NB4 (cell line): ENCODE results near the gene SCRN1.

Source experiments
- DNase-seq: peaks from one replicate; pipeline ENCODE4 v3.0.0; 2010; ENCODE audit warnings: low read depth
- H3K4me3 ChIP-seq: one replicate; pipeline ENCODE4 v1.5.1; 2011; ENCODE audit warnings: mild to moderate bottlenecking, low read depth, low read length, moderate library complexity
- MAX ChIP-seq: IDR thresholded peaks from 2 replicates; pipeline ENCODE4 v1.6.1; 2011; ENCODE audit warnings: low read depth, low read length
- MYC ChIP-seq: IDR thresholded peaks from 2 replicates; pipeline ENCODE4 v1.6.1; 2011; ENCODE audit warnings: low read depth, low read length
- POLR2A ChIP-seq: IDR thresholded peaks from 2 replicates; pipeline ENCODE4 v1.6.1; 2011; ENCODE audit warnings: mild to moderate bottlenecking; ENCODE audit not compliant: insufficient read length; ENCODE audit errors: extremely low read depth
- TF ChIP-seq, protein P1 (sequence below): IDR thresholded peaks from one replicate; pipeline ENCODE4 v1.5.1; 2012; ENCODE audit warnings: low read depth, low read length

Gene SCRN1

DNA sequence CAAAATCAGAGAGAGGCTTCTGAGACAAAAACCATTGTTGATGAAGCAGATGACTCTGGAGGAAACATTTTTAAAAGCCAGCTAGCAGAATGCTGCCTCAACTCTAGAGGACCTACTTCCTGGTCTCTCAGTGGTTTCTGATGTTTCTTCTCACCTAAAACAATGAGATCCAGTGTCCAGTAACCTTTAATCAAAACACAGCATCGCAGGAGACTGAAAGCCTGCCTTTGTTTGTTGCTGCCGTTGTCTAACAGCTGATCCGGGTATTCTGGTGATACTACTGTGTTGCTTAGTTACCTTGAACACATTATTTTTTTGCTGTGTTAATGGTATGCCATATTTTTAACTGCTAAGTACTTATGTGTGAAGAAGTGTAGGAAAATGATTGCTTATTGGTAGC lies 112.4 kb downstream of the SCRN1 start:
- DNase-seq: no peak
- no peak overlapping the region for H3K4me3 ChIP-seq
- TF ChIP-seq MYC (no peak), MAX (no peak), POLR2A (no peak)
- TF ChIP-seq, protein P1, sequence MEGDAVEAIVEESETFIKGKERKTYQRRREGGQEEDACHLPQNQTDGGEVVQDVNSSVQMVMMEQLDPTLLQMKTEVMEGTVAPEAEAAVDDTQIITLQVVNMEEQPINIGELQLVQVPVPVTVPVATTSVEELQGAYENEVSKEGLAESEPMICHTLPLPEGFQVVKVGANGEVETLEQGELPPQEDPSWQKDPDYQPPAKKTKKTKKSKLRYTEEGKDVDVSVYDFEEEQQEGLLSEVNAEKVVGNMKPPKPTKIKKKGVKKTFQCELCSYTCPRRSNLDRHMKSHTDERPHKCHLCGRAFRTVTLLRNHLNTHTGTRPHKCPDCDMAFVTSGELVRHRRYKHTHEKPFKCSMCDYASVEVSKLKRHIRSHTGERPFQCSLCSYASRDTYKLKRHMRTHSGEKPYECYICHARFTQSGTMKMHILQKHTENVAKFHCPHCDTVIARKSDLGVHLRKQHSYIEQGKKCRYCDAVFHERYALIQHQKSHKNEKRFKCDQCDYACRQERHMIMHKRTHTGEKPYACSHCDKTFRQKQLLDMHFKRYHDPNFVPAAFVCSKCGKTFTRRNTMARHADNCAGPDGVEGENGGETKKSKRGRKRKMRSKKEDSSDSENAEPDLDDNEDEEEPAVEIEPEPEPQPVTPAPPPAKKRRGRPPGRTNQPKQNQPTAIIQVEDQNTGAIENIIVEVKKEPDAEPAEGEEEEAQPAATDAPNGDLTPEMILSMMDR: no peak

- DNase-seq: no peak
- TF ChIP-seq, protein P1: no peak
- TF ChIP-seq MAX (no peak), POLR2A (no peak), MYC (no peak)
- no peak overlapping the region for H3K4me3 ChIP-seq
Measured at GRCh38 chr7:29875741-29876140, 113.9 kb downstream of the SCRN1 start.

GRCh38 chr7:29873644-29874294 lies 115.8 kb downstream of the SCRN1 start:
- DNase-seq: no peak
- no peak overlapping the region for H3K4me3 ChIP-seq
- TF ChIP-seq, protein P1: no peak
- TF ChIP-seq MYC (no peak), MAX (no peak), POLR2A (no peak)

GRCh38 chr7:29871787-29872398 lies 117.7 kb downstream of the SCRN1 start:
- TF ChIP-seq MYC (no peak), MAX (no peak), POLR2A (no peak)
- TF ChIP-seq, protein P1: no peak
- no peak for DNase-seq
- no peak overlapping the region for H3K4me3 ChIP-seq
